Measurements from ENCODE around the gene FOXP1. TPM values are rescaled to one million over a fixed set of nuclear protein-coding genes. Genes with fewer than 3 reads are reported as not detected.

The FOXP1 gene
- polyA plus RNA-seq, 1 donor (not counting 4 experiments of a cell fraction or from before 2014, with no cell fraction given): 14.6 TPM

DNA sequence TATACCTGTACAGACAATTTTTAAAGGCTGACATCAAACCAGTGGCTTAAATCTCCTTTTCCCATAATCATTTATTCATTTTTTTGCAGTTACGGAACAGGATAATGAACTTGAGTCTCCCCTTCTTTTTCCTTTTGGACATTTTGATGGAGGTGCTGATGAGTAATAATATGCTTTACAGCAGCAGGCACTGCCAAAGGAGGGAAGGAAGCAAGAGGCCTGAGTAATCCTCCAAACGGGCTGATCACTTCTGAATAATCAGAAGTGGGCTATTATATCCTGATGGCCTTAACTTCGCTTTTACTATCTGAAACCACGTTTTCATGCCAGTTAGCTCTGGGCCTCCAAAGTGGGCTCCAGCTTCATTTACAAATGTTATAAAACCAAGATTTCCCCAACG lies 527.2 kb downstream of the FOXP1 start:
- Histone ChIP-seq H3K27ac (ENCODE audit: control insufficient read depth, insufficient read depth, low read length) (peak overlapping the region; percentile 97), H3K4me1 (ENCODE audit: control insufficient read depth, extremely low read depth, insufficient read depth, low read length) (peaks cover 51% of the 10 kb centered on the region), H3K27me3 (ENCODE audit: control insufficient read depth, extremely low read depth, insufficient read depth, low read length) (no peaks in the 10 kb centered on the region), H3K4me3 (ENCODE audit: control insufficient read depth in 2 of 3, extremely low read depth in 1 of 3, insufficient read depth in 2 of 3, low read depth in 1 of 3, low read length in 3 of 3) (peak overlapping the region in 2 of 3 experiments; percentile 34 to 53), H3K9me1 (ENCODE audit: control insufficient read depth, extremely low read depth, insufficient read depth, low read length) (no peaks in the 10 kb centered on the region), H2AFZ (ENCODE audit: control insufficient read depth, low read length) (no peak overlapping the region), H3K79me2 (ENCODE audit: control insufficient read depth, insufficient read depth, low read length) (peaks cover 70% of the 10 kb centered on the region), H3K9ac (ENCODE audit: control insufficient read depth, extremely low read depth, insufficient read depth, low read length) (peak overlapping the region; percentile 73), H3K9me3 (ENCODE audit: control insufficient read depth, low read depth, low read length) (no peaks in the 10 kb centered on the region), H4K20me1 (ENCODE audit: control insufficient read depth, extremely low read depth, insufficient read depth, low read length) (no peaks in the 10 kb centered on the region), H3K36me3 (ENCODE audit: control insufficient read depth in 2 of 2, extremely low read depth in 1 of 2, insufficient read depth in 2 of 2, low read length in 2 of 2) (peaks cover 0 to 26% of the 10 kb centered on the region in 2 experiments), H3K4me2 (ENCODE audit: control insufficient read depth, extremely low read depth, insufficient read depth, low read depth, low read length) (peak overlapping the region; percentile 98)
- DNase-seq (ENCODE audit: low read depth, low spot score) (no peak), FAIRE-seq (peak; percentile 84)
- TF ChIP-seq CTCF (optimal IDR thresholded peaks at IDR 0.05 in 1 of 3, IDR thresholded peaks at IDR 0.05 in 1 of 3, conservative IDR thresholded peaks at IDR 0.05 in 1 of 3; ENCODE audit: extremely low read depth in 1 of 3, insufficient read depth in 2 of 3, low read length in 3 of 3): no peak
- TF ChIP-seq EZH2 (IDR thresholded peaks at IDR 0.05; ENCODE audit: low read length): no peak
- dilution Hi-C loops (cut with MboI; ENCODE audit: extremely low pct_ligation_motif_present, low sequenced_read_pairs): no loop called here

- dilution Hi-C loops (cut with MboI; ENCODE audit: extremely low pct_ligation_motif_present, low sequenced_read_pairs): no loop called here
- no peaks in the 10 kb centered on the region for H3K9me1 ChIP-seq (ENCODE audit: control insufficient read depth, extremely low read depth, insufficient read depth, low read length)
- H3K4me1 ChIP-seq (ENCODE audit: control insufficient read depth, extremely low read depth, insufficient read depth, low read length): peaks cover 42% of the 10 kb centered on the region
- no peaks in the 10 kb centered on the region for H3K27me3 ChIP-seq (ENCODE audit: control insufficient read depth, extremely low read depth, insufficient read depth, low read length)
- peak overlapping the region in 2 of 3 experiments; percentile 19 to 35 for H3K4me3 ChIP-seq (ENCODE audit: control insufficient read depth in 2 of 3, extremely low read depth in 1 of 3, insufficient read depth in 2 of 3, low read depth in 1 of 3, low read length in 3 of 3)
- FAIRE-seq (peak; percentile 55), DNase-seq (ENCODE audit: low read depth, low spot score) (no peak)
- H4K20me1 ChIP-seq (ENCODE audit: control insufficient read depth, extremely low read depth, insufficient read depth, low read length): no peaks in the 10 kb centered on the region
- peaks cover 0 to 34% of the 10 kb centered on the region in 2 experiments for H3K36me3 ChIP-seq (ENCODE audit: control insufficient read depth in 2 of 2, extremely low read depth in 1 of 2, insufficient read depth in 2 of 2, low read length in 2 of 2)
- H3K9ac ChIP-seq (ENCODE audit: control insufficient read depth, extremely low read depth, insufficient read depth, low read length): no peak overlapping the region
- peaks cover 63% of the 10 kb centered on the region for H3K79me2 ChIP-seq (ENCODE audit: control insufficient read depth, insufficient read depth, low read length)
- H3K4me2 ChIP-seq (ENCODE audit: control insufficient read depth, extremely low read depth, insufficient read depth, low read depth, low read length): peak overlapping the region; percentile 98
- peak overlapping the region; percentile 97 for H3K27ac ChIP-seq (ENCODE audit: control insufficient read depth, insufficient read depth, low read length)
- TF ChIP-seq CTCF (optimal IDR thresholded peaks at IDR 0.05 in 1 of 3, IDR thresholded peaks at IDR 0.05 in 1 of 3, conservative IDR thresholded peaks at IDR 0.05 in 1 of 3; ENCODE audit: extremely low read depth in 1 of 3, insufficient read depth in 2 of 3, low read length in 3 of 3) (no peak), EZH2 (IDR thresholded peaks at IDR 0.05; ENCODE audit: low read length) (no peak)
- peak overlapping the region; percentile 50 for H2AFZ ChIP-seq (ENCODE audit: control insufficient read depth, low read length)
- H3K9me3 ChIP-seq (ENCODE audit: control insufficient read depth, low read depth, low read length): no peaks in the 10 kb centered on the region
These were observed 528.1 kb downstream of the FOXP1 start for GRCh38 chr3:71055257-71056001.

Data from keratinocyte (primary cell).